Heart left ventricle (tissue), 13 donors: ENCODE data around the gene GGNBP2.

ENCODE experiments used
- CTCF ChIP-seq, 12 donors: fragments of 200-600 bp; sonication (generic) in 4 of 12; IDR thresholded peaks; one replicate each; pipeline versions ENCODE4 v1.5.0 to v1.8.0; 2018 to 2022; ENCODE audit warnings: antibody characterized with exemption in 12 of 12, mild to moderate bottlenecking in 5 of 12
- POLR2A ChIP-seq, 2 donors: fragments of 450-650 bp; IDR thresholded peaks; one replicate each; pipeline ENCODE4 v1.6.1; 2017; ENCODE audit warnings: antibody characterized with exemption in 2 of 2, mild to moderate bottlenecking in 2 of 2, moderate library complexity in 2 of 2
- donor health status: ischemic (EF 13 %, LVEDD 7.1; RV severe dilation, severe dysfunction).
- donor health status: DM: no; HTN: yes; CAD: no.
- donor health status: DM: no; HTN: no; CAD: no.
- donor health status: ischemic (EF 25% LVEDD 6.9; RV normal size, moderate dysfunction).
- donor health status: ischemic (EF 25% LVEDD 5.7; RV mildly dilated, moderate dysfunction).
- donor health status: ischemic (EF 35%, LVEDD 5.7; RV mildly dilated, moderate dysfunction).
- donor health status: nonischemic (EF 11% LVEDD 7.7; RV severe dilation, severe dysfunction).
- donor health status: DM: yes; HTN: yes; CAD: no.
- donor health status: PGD.
- donor health status: ischemic (EF 29% LVEDD 5.4; RV normal size, mild dysfunction).
- donor health status: nonischemic (EF 23%, LVEDD 6.1; RV moderate dilation, normal function).

DNA sequence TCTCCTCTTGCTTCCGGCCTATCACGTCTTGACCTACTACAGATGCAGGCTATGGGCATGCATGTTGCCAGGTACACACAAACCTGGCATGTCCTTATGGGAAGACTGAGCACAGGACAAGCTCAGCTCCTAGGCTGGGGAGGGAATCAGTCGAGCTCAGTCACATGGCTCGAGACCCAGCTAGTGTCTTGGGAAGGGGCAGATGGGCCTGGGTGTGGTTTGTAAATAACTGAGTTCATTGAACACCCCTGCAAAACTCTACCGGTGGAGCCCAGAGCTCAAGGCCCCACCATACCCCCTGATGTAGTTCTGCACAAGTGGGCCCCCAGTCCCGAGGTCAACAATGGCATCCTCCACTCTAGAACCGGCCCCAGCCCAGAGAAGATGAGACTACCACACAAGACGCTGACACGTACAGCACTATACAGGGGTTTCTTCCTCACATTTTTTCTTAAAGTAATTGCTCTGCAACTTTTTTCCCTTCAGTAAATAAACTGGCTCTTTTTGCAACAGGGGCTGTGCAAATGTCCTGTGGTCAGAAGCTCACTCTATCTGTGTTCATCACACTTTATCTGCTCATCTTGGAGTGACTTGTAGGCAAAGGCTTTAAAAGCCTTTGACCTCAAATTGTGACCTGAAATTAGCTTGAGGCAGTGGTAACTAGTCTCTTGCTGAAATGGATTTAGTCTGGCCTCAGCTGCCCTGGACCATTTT lies 35.3 kb upstream of the GGNBP2 start:
- TF ChIP-seq CTCF (IDR thresholded peaks at IDR 0.05), result no peak
- TF ChIP-seq POLR2A (IDR thresholded peaks at IDR 0.05), result no peak
